DOHH2 (cell line): ENCODE measurements around the gene DNAH11.

Experiments used
- H3F3A ChIP-seq: fragments of 200-600 bp; sonication (generic), shearing (Covaris generic); 2 replicates; pipeline ENCODE4 v1.6.0; 2016; ENCODE audit warnings: antibody characterized with exemption, mild to moderate bottlenecking; ENCODE audit not compliant: control insufficient read depth, insufficient read depth
- H3K27ac ChIP-seq: fragments of 200-600 bp; sonication (generic); 2 replicates; pipeline ENCODE4 v1.5.1; 2014; ENCODE audit warnings: low read depth, mild to moderate bottlenecking, low read length, moderate library complexity
- H3K27me3 ChIP-seq: fragments of 200-600 bp; sonication (generic); 2 replicates; pipeline ENCODE4 v1.6.1; 2014; ENCODE audit warnings: mild to moderate bottlenecking, low read length, mixed read lengths; ENCODE audit not compliant: control insufficient read depth
- H3K36me3 ChIP-seq: fragments of 200-600 bp; sonication (generic); 2 replicates; pipeline ENCODE4 v1.6.1; 2014; ENCODE audit warnings: mild to moderate bottlenecking, low read length, moderate library complexity, mixed read lengths; ENCODE audit not compliant: control insufficient read depth
- H3K4me1 ChIP-seq: fragments of 200-600 bp; sonication (generic); 2 replicates; pipeline ENCODE4 v1.6.1; 2014; ENCODE audit warnings: mild to moderate bottlenecking, low read length, mixed read lengths; ENCODE audit not compliant: control insufficient read depth
- H3K4me2 ChIP-seq: fragments of 200-600 bp; sonication (generic); 2 replicates; pipeline ENCODE4 v1.6.0; 2014; ENCODE audit warnings: mild to moderate bottlenecking, low read length, moderate library complexity
- H3K4me3 ChIP-seq: fragments of 200-600 bp; sonication (generic); 2 replicates; pipeline ENCODE4 v1.5.1; 2014; ENCODE audit warnings: mild to moderate bottlenecking, low read length, mixed read lengths
- H3K79me2 ChIP-seq: fragments of 200-600 bp; sonication (generic); 2 replicates; pipeline ENCODE4 v1.6.1; 2014; ENCODE audit warnings: mild to moderate bottlenecking, low read length, mixed read lengths; ENCODE audit not compliant: control insufficient read depth
- H3K9me2 ChIP-seq: fragments of 200-600 bp; sonication (generic); replicated peaks from 2 replicates; pipeline ENCODE4 v1.6.1; 2014; ENCODE audit warnings: mild to moderate bottlenecking, low read length, mixed read lengths; ENCODE audit not compliant: control insufficient read depth
- H3K9me3 ChIP-seq: fragments of 200-600 bp; sonication (generic); 2 replicates; pipeline ENCODE4 v1.6.1; 2014; ENCODE audit warnings: antibody characterized with exemption, low read length, mixed read lengths; ENCODE audit not compliant: control insufficient read depth, insufficient read depth
- H4K20me1 ChIP-seq: fragments of 200-600 bp; sonication (generic); 2 replicates; pipeline ENCODE4 v1.6.0; 2014; ENCODE audit warnings: low read depth, mild to moderate bottlenecking, antibody characterized with exemption, low read length, moderate library complexity; ENCODE audit not compliant: control insufficient read depth, insufficient read depth
- CTCF ChIP-seq: fragments of 200-600 bp; sonication (generic); IDR thresholded peaks from one replicate; pipeline ENCODE4 v1.5.1; 2014; ENCODE audit warnings: antibody characterized with exemption, mild to moderate bottlenecking, low read depth, low read length; ENCODE audit not compliant: poor library complexity, severe bottlenecking
- EZH2phosphoT487 ChIP-seq: fragments of 200-600 bp; sonication (generic); IDR thresholded peaks from 2 replicates; pipeline ENCODE4 v1.6.1; 2017; ENCODE audit warnings: borderline replicate concordance, mild to moderate bottlenecking, antibody characterized with exemption, low read length, moderate library complexity, mixed read lengths

Gene DNAH11, protein sequence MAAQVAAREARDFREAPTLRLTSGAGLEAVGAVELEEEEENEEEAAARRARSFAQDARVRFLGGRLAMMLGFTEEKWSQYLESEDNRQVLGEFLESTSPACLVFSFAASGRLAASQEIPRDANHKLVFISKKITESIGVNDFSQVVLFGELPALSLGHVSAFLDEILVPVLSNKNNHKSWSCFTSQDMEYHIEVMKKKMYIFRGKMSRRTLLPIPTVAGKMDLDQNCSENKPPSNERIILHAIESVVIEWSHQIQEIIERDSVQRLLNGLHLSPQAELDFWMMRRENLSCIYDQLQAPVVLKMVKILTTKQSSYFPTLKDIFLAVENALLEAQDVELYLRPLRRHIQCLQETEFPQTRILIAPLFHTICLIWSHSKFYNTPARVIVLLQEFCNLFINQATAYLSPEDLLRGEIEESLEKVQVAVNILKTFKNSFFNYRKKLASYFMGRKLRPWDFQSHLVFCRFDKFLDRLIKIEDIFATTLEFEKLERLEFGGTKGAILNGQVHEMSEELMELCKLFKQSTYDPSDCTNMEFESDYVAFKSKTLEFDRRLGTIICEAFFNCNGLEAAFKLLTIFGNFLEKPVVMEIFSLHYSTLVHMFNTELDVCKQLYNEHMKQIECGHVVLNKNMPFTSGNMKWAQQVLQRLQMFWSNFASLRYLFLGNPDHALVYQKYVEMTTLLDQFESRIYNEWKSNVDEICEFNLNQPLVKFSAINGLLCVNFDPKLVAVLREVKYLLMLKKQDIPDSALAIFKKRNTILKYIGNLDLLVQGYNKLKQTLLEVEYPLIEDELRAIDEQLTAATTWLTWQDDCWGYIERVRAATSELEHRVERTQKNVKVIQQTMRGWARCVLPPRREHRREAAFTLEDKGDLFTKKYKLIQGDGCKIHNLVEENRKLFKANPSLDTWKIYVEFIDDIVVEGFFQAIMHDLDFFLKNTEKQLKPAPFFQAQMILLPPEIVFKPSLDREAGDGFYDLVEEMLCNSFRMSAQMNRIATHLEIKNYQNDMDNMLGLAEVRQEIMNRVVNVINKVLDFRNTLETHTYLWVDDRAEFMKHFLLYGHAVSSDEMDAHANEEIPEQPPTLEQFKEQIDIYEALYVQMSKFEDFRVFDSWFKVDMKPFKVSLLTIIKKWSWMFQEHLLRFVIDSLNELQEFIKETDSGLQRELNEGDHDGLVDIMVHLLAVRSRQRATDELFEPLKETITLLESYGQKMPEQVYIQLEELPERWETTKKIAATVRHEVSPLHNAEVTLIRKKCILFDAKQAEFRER (N-terminal part only)

DNA sequence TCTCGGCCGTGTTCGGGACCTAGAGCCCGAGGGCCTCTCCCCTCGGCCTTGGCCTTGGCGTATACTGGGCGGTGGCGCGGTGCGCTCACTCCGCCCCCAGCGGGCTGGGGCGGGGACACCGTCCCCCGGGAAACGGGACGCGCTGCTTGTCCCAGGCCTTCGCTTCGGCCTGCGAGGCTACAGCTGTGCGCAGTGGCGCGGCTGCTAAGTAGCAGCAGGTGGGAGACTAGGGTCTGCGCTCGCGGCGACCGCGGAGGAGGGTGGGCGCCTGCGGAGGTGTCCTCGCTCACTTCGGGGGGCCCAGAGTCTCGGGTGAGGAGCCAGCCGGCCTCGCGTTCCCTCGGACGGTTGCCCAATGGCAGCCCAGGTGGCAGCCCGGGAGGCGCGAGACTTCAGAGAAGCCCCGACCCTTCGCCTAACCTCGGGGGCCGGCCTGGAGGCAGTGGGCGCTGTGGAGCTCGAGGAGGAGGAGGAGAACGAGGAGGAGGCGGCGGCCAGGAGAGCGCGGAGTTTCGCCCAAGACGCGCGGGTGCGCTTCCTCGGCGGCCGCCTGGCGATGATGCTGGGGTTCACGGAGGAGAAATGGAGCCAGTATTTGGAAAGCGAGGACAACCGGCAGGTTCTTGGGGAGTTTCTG lies at the start of gene DNAH11:
DNAH11 (plus strand) TSS at position 149 of the 637 bp plus-strand sequence; CDS start at position 356, 207 bp downstream.
- Histone ChIP-seq H3K4me1 (no peaks in the 10 kb centered on the region), H3K27me3 (peaks cover 5% of the 10 kb centered on the region; the same call in 1 of the 2 replicates), H3K4me2 (no peak within 1 kb of the TSS), H3K27ac (no peak within 1 kb of the TSS), H4K20me1 (no peaks in the 10 kb centered on the region), H3K36me3 (no peaks in the 10 kb centered on the region), H3K4me3 (no peak within 1 kb of the TSS), H3F3A (no peaks in the 10 kb centered on the region), H3K79me2 (no peaks in the 10 kb centered on the region), H3K9me3 (peaks cover 3% of the 10 kb centered on the region; the same call in 1 of the 2 replicates), H3K9me2 (no peaks in the 10 kb centered on the region)
- TF ChIP-seq CTCF (no peak), EZH2phosphoT487 (no peak)

DNA sequence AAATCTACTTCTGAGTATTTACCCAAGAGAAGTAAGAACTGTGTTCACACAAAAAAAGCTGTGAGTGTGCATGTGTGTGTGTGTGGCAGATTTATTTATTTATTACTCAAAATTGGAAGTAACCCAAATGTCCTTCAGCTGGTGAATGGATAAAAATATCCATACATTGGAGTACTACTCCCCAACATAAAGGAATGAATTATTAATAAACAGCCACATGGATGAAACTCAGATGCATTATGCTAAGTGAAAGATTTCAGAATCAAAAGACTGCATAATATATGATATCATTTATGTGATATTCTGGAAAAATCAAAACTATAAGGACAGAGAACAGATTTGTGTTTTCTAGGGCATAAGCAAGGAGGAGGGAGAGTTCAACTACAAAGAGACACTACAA lies 47.1 kb upstream of the DNAH11 start:
- TF ChIP-seq CTCF = no peak
- no peak for TF ChIP-seq EZH2phosphoT487
- Histone ChIP-seq H3K27me3 (no peaks in the 10 kb centered on the region), H3K27ac (no peak overlapping the region), H3K79me2 (no peaks in the 10 kb centered on the region), H3K4me3 (no peak overlapping the region), H4K20me1 (no peaks in the 10 kb centered on the region), H3F3A (no peaks in the 10 kb centered on the region), H3K4me1 (no peaks in the 10 kb centered on the region), H3K9me2 (no peaks in the 10 kb centered on the region), H3K4me2 (no peak overlapping the region), H3K36me3 (peaks cover 1% of the 10 kb centered on the region), H3K9me3 (peaks cover 6% of the 10 kb centered on the region; the same call in 1 of the 2 replicates)

DNA sequence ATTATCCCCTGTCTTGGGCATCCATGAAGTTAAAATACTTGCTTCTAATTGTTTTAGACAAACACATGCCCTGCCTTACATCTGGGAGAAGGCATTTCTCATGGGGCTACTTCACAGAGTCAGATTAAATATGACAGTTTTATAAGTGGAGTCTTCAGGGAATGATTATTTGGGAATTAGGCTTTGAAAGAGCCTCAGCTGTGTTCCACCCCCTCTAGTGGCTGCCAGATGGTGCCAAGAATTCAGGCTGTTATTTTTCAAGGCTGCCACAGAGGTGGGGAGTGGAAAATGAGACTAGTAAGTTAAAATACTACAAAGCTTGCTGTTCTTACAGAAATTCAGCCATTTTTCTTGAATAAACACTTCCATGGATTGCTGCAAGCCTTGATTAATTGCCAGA lies 45.8 kb upstream of the DNAH11 start:
- H3K27me3 ChIP-seq = no peaks in the 10 kb centered on the region
- H4K20me1 ChIP-seq = no peaks in the 10 kb centered on the region
- H3F3A ChIP-seq = no peaks in the 10 kb centered on the region
- H3K79me2 ChIP-seq = no peaks in the 10 kb centered on the region
- no peak overlapping the region for H3K4me3 ChIP-seq
- H3K9me2 ChIP-seq = no peaks in the 10 kb centered on the region
- TF ChIP-seq CTCF (no peak), EZH2phosphoT487 (no peak)
- no peaks in the 10 kb centered on the region for H3K36me3 ChIP-seq
- peaks cover 7% of the 10 kb centered on the region; the same call in 1 of the 2 replicates for H3K9me3 ChIP-seq
- H3K27ac ChIP-seq = no peak overlapping the region
- no peaks in the 10 kb centered on the region for H3K4me1 ChIP-seq
- H3K4me2 ChIP-seq = no peak overlapping the region
